Activated CD8-positive, alpha-beta memory T cell treated with anti-CD3 and anti-CD28 coated beads for 48 hours (primary cell): Measurements from ENCODE around the gene FABP3.
"Not testable (repeated sequence)": the region's sequence is repeated elsewhere in the genome, so short reads cannot be mapped to it uniquely, and the experiment has no call there.

Experiments
- DNase-seq, 3 experiments: peaks; one replicate each; pipeline ENCODE4 v3.0.0-alpha.2; 2020; ENCODE audit warnings: low read depth in 2 of 3, low spot score in 2 of 3

Gene FABP3

DNA sequence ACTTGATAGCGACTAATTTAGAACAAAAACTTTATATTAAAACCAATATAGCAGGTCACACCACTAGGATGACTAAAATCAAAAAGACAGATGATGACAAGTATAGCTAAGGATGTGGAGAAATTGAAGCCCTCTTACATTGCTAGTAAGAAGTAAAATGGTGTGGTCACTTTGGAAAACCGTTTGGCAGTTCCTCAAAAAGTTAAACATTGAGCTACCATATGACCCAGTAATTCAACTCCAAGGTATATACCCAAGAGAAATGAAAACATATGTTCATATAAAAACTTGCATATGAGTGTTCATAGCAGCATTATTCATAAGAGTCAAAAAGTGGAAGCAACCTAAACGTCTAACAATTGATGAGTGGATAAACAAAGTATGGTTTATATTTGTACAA lies 27.1 kb upstream of the FABP3 start:
- no peak for DNase-seq

DNA sequence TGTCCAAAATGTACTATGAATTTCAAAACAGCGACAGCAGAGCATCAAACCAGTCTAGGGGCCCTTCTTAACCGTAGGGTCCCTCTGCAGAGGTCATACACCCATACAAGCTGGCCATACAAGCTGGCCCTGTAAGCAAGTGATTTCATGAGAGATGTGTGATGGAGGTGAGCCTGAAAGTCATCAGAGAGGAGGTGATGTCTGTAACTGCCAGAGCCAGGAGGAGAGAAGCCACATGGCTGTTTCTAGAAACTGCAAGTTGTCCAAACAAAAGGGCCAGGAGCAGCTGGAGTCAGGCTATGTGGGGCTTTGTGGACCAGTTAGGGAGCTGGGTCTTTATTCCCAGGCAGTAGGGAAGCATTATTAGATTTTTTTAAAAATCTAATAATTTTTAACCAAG lies 25.4 kb upstream of the FABP3 start:
- no peak for DNase-seq

DNA sequence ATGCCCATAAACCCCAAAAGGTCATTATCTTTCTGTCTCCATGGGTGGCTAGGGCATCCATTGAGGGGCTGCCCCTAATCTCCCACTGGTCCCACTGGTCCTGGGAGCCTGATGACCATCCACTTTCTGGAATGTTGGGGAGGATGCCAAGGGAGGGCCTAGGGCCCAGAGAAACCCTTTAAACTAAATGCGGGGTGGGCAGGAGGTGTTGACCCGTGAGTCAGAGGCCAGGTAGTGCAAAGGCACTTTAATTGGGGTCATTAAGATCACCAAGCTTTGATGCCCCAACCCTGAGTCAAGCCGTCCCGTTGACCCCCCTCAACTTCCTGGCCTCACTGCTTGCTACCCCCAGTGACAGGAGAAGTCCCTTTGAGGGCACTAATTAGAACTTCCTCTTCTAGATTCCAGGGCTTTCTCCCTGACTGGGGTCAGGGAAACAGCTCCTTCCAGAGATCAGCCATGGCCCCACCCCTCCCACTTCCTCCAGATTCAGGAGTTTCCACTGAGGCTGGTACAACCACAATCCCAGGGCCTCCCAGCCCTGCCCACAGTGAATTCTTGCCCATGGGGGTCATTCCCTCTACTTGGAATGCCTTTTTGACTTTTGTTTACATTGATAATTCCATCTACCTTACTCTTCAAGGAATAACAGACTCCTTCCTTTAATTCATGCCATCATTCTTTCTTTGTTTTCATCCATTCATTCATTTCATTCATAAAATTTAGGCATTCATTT lies 24.7 kb upstream of the FABP3 start:
- DNase-seq: no peak

- no peak for DNase-seq
These were observed 23.9 kb upstream of the FABP3 start for GRCh38 chr1:31396633-31397351.

DNA sequence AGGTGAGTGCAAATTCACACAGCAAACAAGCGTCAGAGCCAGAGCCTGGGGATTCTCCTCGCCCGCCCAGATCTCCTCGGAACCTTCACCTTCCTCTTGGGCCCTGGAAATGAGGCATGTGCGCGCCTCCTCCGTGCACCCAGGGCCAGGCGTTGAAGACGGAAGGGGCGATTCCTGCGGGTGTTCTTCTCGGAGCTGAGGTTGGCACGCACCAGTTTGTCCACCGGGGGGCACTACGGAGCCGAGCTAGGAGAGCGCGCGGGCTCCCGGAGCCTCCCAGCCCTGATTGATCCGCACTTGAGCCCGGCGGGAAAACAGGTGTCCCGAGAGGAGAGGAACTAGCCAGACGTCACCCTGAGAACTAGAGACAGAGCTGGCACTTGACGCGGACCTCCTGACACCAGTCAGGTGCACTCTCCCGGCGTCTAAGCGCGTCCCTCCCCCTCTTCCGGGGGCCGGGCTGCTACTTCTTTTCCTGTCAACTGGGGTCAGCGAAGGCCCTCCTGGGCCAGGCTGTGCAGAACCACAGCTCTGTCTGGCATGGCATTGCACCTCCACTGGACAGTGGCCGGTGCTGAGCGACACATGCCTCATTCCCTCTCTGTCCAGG lies 21.8 kb upstream of the FABP3 start:
- peak; percentile 52 to 79 (median 64) for DNase-seq

- DNase-seq: no peak
These were observed 20.6 kb upstream of the FABP3 start for GRCh38 chr1:31393463-31393862.

GRCh38 chr1:31390071-31390470 lies 17.2 kb upstream of the FABP3 start:
- DNase-seq: no peak

GRCh38 chr1:31389616-31390015 lies 16.7 kb upstream of the FABP3 start:
- no peak for DNase-seq

- DNase-seq: no peak
These were observed 14.7 kb upstream of the FABP3 start for GRCh38 chr1:31387612-31388011.

GRCh38 chr1:31386576-31387243 lies 13.8 kb upstream of the FABP3 start:
- DNase-seq: not testable (repeated sequence)

- DNase-seq: no peak
These were observed 11.1 kb upstream of the FABP3 start for GRCh38 chr1:31383967-31384366.

DNA sequence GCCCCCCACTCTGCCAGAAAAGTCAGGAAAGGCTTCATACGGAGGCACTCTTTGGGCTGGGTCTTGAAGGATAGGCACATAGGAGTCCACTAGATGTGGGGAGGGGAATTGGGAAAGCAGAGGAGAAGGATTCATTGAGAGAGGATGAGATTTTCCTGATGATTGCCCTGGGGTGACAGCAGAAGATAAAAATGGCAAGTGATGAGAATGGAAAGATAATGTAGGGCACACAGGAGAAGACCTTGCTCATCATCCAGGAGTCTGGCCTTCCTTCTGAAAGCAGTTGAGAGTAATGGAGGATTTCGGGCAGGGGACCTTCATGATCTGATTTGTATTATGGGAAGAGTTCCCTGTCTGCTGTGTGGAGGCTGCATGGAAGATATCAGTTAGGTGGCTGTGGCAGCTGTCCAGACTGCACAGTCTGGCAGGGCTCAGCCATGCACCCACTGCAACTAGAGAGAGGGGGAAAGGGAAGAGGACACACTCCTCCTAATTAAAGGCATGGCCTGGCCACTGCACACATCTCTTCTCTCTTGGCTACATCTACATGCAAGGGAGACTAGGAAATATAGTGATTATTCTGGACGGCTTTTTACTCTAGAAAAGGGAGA lies 9.6 kb upstream of the FABP3 start:
- no peak for DNase-seq

GRCh38 chr1:31381394-31382294 lies 8.8 kb upstream of the FABP3 start:
- no peak for DNase-seq

DNA sequence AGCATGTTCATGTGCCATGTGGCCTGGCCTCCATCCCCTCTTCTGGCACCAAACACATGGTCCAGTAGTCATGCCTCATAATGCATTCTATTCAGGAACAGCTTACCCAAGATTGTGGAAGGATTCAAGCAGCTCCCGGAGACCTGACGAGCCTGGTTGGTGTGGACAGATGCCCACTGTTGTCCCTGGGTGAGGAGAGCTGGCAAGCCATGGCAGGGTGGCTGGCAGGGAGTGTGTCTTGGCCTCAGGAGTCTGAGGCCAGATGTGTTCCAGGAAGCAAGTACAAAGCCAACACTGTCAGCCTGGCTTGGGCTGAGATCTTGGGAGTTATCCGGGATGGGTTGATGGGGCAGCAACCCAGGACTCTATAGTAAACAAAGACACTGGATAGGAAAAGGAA lies 7.3 kb upstream of the FABP3 start:
- no peak for DNase-seq

- DNase-seq: no peak
These were observed 5.1 kb upstream of the FABP3 start for GRCh38 chr1:31378001-31378400.

- DNase-seq: no peak
These were observed 4.5 kb upstream of the FABP3 start for GRCh38 chr1:31377364-31377863.

- DNase-seq: no peak
These were observed 3.7 kb upstream of the FABP3 start for GRCh38 chr1:31376375-31377134.

- DNase-seq: no peak
These were observed 1.8 kb upstream of the FABP3 start for GRCh38 chr1:31374511-31375196.
